Hepatocyte (in vitro differentiated cells): ENCODE measurements around the gene OR1F1. TPM values are rescaled to one million over a fixed set of nuclear protein-coding genes. Genes with fewer than 3 reads are reported as not detected.

Source experiments
- DNase-seq: peaks from one replicate; pipeline ENCODE4 v3.0.0-alpha.2; 2016; ENCODE audit warnings: low spot score
- H2AFZ ChIP-seq: fragments of 200-600 bp; sonication (generic); 2 replicates; pipeline ENCODE4 v1.6.0; 2016; ENCODE audit warnings: antibody characterized with exemption, mild to moderate bottlenecking
- H3K27ac ChIP-seq: fragments of 200-600 bp; sonication (generic); 2 replicates; pipeline ENCODE4 v1.5.1; 2016; ENCODE audit warnings: mild to moderate bottlenecking
- H3K27me3 ChIP-seq: fragments of 200-600 bp; sonication (generic); 2 replicates; pipeline ENCODE4 v1.6.1; 2016
- H3K36me3 ChIP-seq: fragments of 200-600 bp; sonication (generic); replicated peaks from 2 replicates; pipeline ENCODE4 v1.5.1; 2016; ENCODE audit warnings: low read depth; ENCODE audit not compliant: insufficient read depth
- H3K4me1 ChIP-seq: fragments of 200-600 bp; sonication (generic); 2 replicates; pipeline ENCODE4 v1.5.1; 2016; ENCODE audit warnings: mild to moderate bottlenecking, moderate library complexity; ENCODE audit not compliant: insufficient read depth
- H3K4me2 ChIP-seq: fragments of 200-600 bp; sonication (generic); 2 replicates; pipeline ENCODE4 v1.6.0; 2016
- H3K4me3 ChIP-seq: fragments of 200-600 bp; sonication (generic); 2 replicates; pipeline ENCODE4 v1.5.1; 2016; ENCODE audit warnings: mild to moderate bottlenecking
- H3K79me2 ChIP-seq: fragments of 200-600 bp; sonication (generic); 2 replicates; pipeline ENCODE4 v1.6.0; 2017; ENCODE audit warnings: mild to moderate bottlenecking
- H3K9me2 ChIP-seq: fragments of 200-600 bp; sonication (generic); replicated peaks from 2 replicates; pipeline ENCODE4 v1.6.0; 2017; ENCODE audit warnings: mild to moderate bottlenecking; ENCODE audit not compliant: insufficient read depth
- H3K9me3 ChIP-seq: fragments of 200-600 bp; sonication (generic); 2 replicates; pipeline ENCODE4 v1.5.1; 2016; ENCODE audit warnings: low read depth, mild to moderate bottlenecking
- H4K20me1 ChIP-seq: fragments of 200-600 bp; sonication (generic); 2 replicates; pipeline ENCODE4 v1.6.0; 2016; ENCODE audit warnings: mild to moderate bottlenecking; ENCODE audit not compliant: insufficient read depth, poor library complexity, severe bottlenecking
- CTCF ChIP-seq: fragments of 200-600 bp; sonication (generic); IDR thresholded peaks from 2 replicates; pipeline ENCODE4 v1.5.1; 2016; ENCODE audit warnings: antibody characterized with exemption, mild to moderate bottlenecking; ENCODE audit not compliant: poor library complexity
- EZH2 ChIP-seq: fragments of 200-600 bp; sonication (generic); IDR thresholded peaks from 2 replicates; pipeline ENCODE4 v1.6.1; 2016; ENCODE audit warnings: antibody characterized with exemption, mild to moderate bottlenecking, borderline replicate concordance
- EZH2phosphoT487 ChIP-seq: fragments of 200-600 bp; sonication (generic); IDR thresholded peaks from one replicate; pipeline ENCODE4 v1.6.1; 2018; ENCODE audit warnings: antibody characterized with exemption, mild to moderate bottlenecking, low read depth, moderate library complexity; ENCODE audit not compliant: unreplicated experiment, severe bottlenecking
- WGBS: methylation state at CpG from one replicate; pipeline ENCODE4 v1.1.6; 2016; ENCODE audit warnings: low lambda C conversion rate; ENCODE audit errors: missing lambda C conversion rate; 5-methylcytosine and 5-hydroxymethylcytosine counted together
- polyA plus RNA-seq: library from polyadenylated mRNA; unstranded; fragments of >200 nt; fragmentation: Nextera tagmentation; extraction: Ambion mirVana; gene quantifications from 2 replicates; pipeline ENCODE4 v1.2.1, GENCODE V29; 2016
- total RNA-seq: library from RNA; depleted of rRNA; stranded (reverse); fragments of >200 nt; gene quantifications from 2 replicates; pipeline ENCODE4 v1.2.3, GENCODE V29; 2014

OR1F1 gene
- total and polyA plus RNA-seq, 2 experiments from 2014 or later: not detected

GRCh38 chr16:3249020-3249419 lies 61.0 kb downstream of the OR1F1 start:
- no peak overlapping the region for H3K4me3 ChIP-seq
- no peak for TF ChIP-seq EZH2
- no peak for TF ChIP-seq CTCF
- TF ChIP-seq EZH2phosphoT487: no peak
- H3K4me1 ChIP-seq: no peaks in the 10 kb centered on the region
- H2AFZ ChIP-seq: no peak overlapping the region
- no peaks in the 10 kb centered on the region for H3K9me2 ChIP-seq
- H3K36me3 ChIP-seq: no peaks in the 10 kb centered on the region
- no peaks in the 10 kb centered on the region for H3K79me2 ChIP-seq
- DNase-seq: no peak
- H3K27ac ChIP-seq: no peak overlapping the region
- H3K9me3 ChIP-seq: no peaks in the 10 kb centered on the region
- no peaks in the 10 kb centered on the region for H4K20me1 ChIP-seq
- H3K27me3 ChIP-seq: no peaks in the 10 kb centered on the region
- no peak overlapping the region for H3K4me2 ChIP-seq
- WGBS: 64% methylated on average over 1 of the region's 1 CpG

- no peaks in the 10 kb centered on the region for H3K27me3 ChIP-seq
- H3K27ac ChIP-seq: no peak overlapping the region
- H3K4me1 ChIP-seq: no peaks in the 10 kb centered on the region
- H4K20me1 ChIP-seq: no peaks in the 10 kb centered on the region
- H2AFZ ChIP-seq: no peak overlapping the region
- no peaks in the 10 kb centered on the region for H3K36me3 ChIP-seq
- H3K9me3 ChIP-seq: no peaks in the 10 kb centered on the region
- 89% methylated on average over 14 of the region's 14 CpGs for WGBS
- TF ChIP-seq CTCF (no peak), EZH2 (no peak), EZH2phosphoT487 (no peak)
- H3K4me2 ChIP-seq: no peak overlapping the region
- no peaks in the 10 kb centered on the region for H3K9me2 ChIP-seq
- no peak overlapping the region for H3K4me3 ChIP-seq
- DNase-seq: no peak
- H3K79me2 ChIP-seq: no peaks in the 10 kb centered on the region
These were observed 61.4 kb downstream of the OR1F1 start for GRCh38 chr16:3249451-3249850.

- WGBS: 85% methylated on average over 4 of the region's 4 CpGs
These were observed 65.0 kb downstream of the OR1F1 start for GRCh38 chr16:3252967-3253366.

More at GRCh38 chr16:3252967-3253366, 65.0 kb downstream of the OR1F1 start:
- H3K9me3 ChIP-seq: no peaks in the 10 kb centered on the region
- H2AFZ ChIP-seq: no peak overlapping the region
- no peak for DNase-seq
- no peaks in the 10 kb centered on the region for H3K27me3 ChIP-seq
- H3K36me3 ChIP-seq: no peaks in the 10 kb centered on the region
- no peak overlapping the region for H3K27ac ChIP-seq
- no peaks in the 10 kb centered on the region for H3K9me2 ChIP-seq
- no peaks in the 10 kb centered on the region for H4K20me1 ChIP-seq
- no peaks in the 10 kb centered on the region for H3K4me1 ChIP-seq
- H3K4me3 ChIP-seq: no peak overlapping the region
- H3K79me2 ChIP-seq: no peaks in the 10 kb centered on the region
- TF ChIP-seq CTCF: no peak
- no peak for TF ChIP-seq EZH2phosphoT487
- TF ChIP-seq EZH2: no peak
- no peak overlapping the region for H3K4me2 ChIP-seq
